Activated CD4-positive, alpha-beta T cell treated with anti-CD3 and anti-CD28 coated beads for 4 hours (primary cell): Measurements from ENCODE around the gene GOLGA8S.
"Not testable (repeated sequence)": the region's sequence is repeated elsewhere in the genome, so short reads cannot be mapped to it uniquely, and the experiment has no call there.

Experiments
- DNase-seq, 2 donors: peaks; one replicate each; pipeline ENCODE4 v3.0.0-alpha.2; 2020

Gene GOLGA8S

DNA sequence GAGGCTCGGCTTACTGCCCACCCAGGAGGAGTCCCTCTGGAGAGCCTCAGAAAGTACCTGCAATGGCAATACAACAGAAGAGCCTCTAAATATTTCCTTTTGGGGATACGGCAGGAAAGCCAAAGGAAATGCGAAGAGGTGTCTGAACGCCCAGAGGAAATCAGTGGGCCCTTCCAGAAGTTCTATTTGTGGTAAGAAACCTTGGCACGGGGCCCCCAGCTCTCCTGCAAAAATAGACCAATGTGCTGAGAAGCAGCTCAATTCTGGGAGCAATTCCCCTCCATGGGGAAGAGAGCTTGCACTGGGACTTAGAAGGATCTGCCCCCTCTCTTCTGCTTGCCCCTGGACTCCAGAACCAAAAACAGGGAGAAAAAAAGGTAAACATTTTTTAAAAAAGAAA lies 44.7 kb downstream of the GOLGA8S start:
- not testable (repeated sequence) for DNase-seq

- DNase-seq: no peak
Observed at GRCh38 chr15:23401627-23402026, 47.1 kb downstream of the GOLGA8S start.

- no peak for DNase-seq
Observed at GRCh38 chr15:23402140-23402539, 47.6 kb downstream of the GOLGA8S start.

GRCh38 chr15:23402544-23402943 lies 48.0 kb downstream of the GOLGA8S start:
- DNase-seq: no peak

- no peak for DNase-seq
Observed at GRCh38 chr15:23403550-23403949, 49.0 kb downstream of the GOLGA8S start.

- DNase-seq: no peak
Observed at GRCh38 chr15:23411841-23412240, 57.3 kb downstream of the GOLGA8S start.

DNA sequence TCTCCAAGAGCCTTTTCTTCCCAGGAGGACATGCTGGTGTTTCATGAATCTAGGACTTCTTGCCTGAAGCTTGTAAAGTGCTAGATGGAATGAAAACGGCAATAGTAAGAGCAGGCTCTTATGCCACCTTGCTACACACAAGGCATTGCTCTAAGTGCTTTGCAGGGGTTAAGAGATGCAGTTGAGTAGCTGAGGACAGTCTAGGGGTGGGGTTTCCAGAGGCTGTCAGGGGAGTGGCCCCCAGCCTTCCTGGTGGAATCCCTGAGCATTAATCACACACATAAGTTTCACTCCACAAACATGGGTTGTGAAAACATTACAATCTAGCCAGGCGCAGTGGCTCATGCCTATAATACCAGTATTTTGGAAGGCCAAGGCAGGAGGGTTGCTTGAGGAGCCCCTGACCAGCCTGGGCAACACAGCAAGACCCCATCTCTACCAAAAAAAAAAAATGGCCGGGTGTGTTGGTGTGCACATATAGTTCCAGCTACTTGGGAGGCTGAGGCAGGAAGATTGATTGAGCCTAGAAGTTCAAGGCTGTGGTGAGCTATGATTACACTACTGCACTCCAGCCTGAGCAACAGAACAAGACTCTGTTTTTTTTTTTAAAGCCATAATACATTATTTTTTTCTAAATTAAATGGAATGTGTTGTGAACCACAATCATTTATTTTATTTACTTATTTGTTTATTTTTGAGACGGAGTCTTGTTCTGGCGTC lies 58.5 kb downstream of the GOLGA8S start:
- not testable (repeated sequence) for DNase-seq
